Adrenal gland (tissue), 5 donors: ENCODE measurements around the gene MRPL51.
"Not testable (repeated sequence)": the region's sequence is repeated elsewhere in the genome, so short reads cannot be mapped to it uniquely, and the experiment has no call there.

ENCODE experiments used
- POLR2A ChIP-seq, 2 donors: fragments of 450-650 bp; IDR thresholded peaks; one replicate each; pipeline ENCODE4 v1.6.1; 2017; ENCODE audit warnings: antibody characterized with exemption in 2 of 2, mild to moderate bottlenecking in 2 of 2, moderate library complexity in 1 of 2
- TF ChIP-seq, protein P1 (sequence below), 6 experiments: fragments of 450-650 bp in 4 of 6; fragments of 200-600 bp in 2 of 6; sonication (generic) in 1 of 6; IDR thresholded peaks; 1 replicate in 5 of 6; 2 replicates in 1 of 6; pipeline versions ENCODE4 v1.5.1 to v1.8.0; 2016 to 2021; ENCODE audit warnings: antibody characterized with exemption in 6 of 6, mild to moderate bottlenecking in 2 of 6, moderate library complexity in 1 of 6
- donor health status: DM: no; HTN: no; CAD: no.

- TF ChIP-seq, protein P1, sequence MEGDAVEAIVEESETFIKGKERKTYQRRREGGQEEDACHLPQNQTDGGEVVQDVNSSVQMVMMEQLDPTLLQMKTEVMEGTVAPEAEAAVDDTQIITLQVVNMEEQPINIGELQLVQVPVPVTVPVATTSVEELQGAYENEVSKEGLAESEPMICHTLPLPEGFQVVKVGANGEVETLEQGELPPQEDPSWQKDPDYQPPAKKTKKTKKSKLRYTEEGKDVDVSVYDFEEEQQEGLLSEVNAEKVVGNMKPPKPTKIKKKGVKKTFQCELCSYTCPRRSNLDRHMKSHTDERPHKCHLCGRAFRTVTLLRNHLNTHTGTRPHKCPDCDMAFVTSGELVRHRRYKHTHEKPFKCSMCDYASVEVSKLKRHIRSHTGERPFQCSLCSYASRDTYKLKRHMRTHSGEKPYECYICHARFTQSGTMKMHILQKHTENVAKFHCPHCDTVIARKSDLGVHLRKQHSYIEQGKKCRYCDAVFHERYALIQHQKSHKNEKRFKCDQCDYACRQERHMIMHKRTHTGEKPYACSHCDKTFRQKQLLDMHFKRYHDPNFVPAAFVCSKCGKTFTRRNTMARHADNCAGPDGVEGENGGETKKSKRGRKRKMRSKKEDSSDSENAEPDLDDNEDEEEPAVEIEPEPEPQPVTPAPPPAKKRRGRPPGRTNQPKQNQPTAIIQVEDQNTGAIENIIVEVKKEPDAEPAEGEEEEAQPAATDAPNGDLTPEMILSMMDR (IDR thresholded peaks at IDR 0.05) = not testable (repeated sequence)
- not testable (repeated sequence) for TF ChIP-seq POLR2A (IDR thresholded peaks at IDR 0.05)
Measured at GRCh38 chr12:6475233-6475975, 17.7 kb downstream of the MRPL51 start.
